Measurements from ENCODE around the gene RETSAT.

The RETSAT gene

DNA sequence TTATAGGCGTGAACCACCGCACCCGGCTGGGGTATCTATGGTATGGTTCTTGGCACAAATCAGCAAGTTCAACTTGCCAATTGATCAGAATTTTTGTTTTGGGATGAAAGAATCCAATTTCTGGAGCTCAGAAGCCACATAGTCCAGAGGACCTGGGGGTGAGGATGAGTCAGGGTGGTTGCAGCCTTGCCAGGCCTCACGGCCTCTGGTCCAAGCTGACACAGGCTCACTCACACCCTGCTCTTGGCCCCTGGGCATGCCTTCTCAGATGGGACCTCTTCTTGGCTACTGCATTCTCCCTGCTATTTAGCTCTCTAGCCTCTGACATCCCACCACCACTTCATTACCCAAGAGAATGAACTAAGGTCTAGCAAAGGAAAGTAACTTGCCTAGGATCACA, 39.5 kb upstream of the RETSAT start:
- Histone ChIP-seq H3K4me1 (ENCODE audit: insufficient read depth, low read length, poor library complexity, severe bottlenecking) (no peaks in the 10 kb centered on the region), H3K27me3 (ENCODE audit: insufficient read depth, low read length, poor library complexity, severe bottlenecking) (no peaks in the 10 kb centered on the region), H3K9me3 (ENCODE audit: insufficient read depth, low read depth, low read length) (no peaks in the 10 kb centered on the region), H3K9me2 (replicated peaks; ENCODE audit: low read depth, low read length) (no peaks in the 10 kb centered on the region), H3K4me2 (ENCODE audit: low read depth, low read length, poor library complexity, severe bottlenecking) (no peak overlapping the region), H2AFZ (ENCODE audit: low read length) (no peak overlapping the region), H4K20me1 (ENCODE audit: insufficient read depth, low read length, poor library complexity, severe bottlenecking) (no peaks in the 10 kb centered on the region), H3K4me3 (ENCODE audit: low read length, poor library complexity, severe bottlenecking) (no peak overlapping the region), H3K36me3 (ENCODE audit: insufficient read depth, low read length) (peaks cover 67% of the 10 kb centered on the region; the same call in 1 of the 2 replicates), H3K79me2 (ENCODE audit: insufficient read depth, low read length) (no peaks in the 10 kb centered on the region), H3K9ac (ENCODE audit: low read depth, low read length, poor library complexity, severe bottlenecking) (no peak overlapping the region), H3F3A (ENCODE audit: low read depth) (no peaks in the 10 kb centered on the region)
- TF ChIP-seq CTCF (conservative IDR thresholded peaks at IDR 0.05; ENCODE audit: low read length), result no peak
- no peak for TF ChIP-seq EZH2phosphoT487 (IDR thresholded peaks at IDR 0.05; ENCODE audit: borderline replicate concordance)

DNA sequence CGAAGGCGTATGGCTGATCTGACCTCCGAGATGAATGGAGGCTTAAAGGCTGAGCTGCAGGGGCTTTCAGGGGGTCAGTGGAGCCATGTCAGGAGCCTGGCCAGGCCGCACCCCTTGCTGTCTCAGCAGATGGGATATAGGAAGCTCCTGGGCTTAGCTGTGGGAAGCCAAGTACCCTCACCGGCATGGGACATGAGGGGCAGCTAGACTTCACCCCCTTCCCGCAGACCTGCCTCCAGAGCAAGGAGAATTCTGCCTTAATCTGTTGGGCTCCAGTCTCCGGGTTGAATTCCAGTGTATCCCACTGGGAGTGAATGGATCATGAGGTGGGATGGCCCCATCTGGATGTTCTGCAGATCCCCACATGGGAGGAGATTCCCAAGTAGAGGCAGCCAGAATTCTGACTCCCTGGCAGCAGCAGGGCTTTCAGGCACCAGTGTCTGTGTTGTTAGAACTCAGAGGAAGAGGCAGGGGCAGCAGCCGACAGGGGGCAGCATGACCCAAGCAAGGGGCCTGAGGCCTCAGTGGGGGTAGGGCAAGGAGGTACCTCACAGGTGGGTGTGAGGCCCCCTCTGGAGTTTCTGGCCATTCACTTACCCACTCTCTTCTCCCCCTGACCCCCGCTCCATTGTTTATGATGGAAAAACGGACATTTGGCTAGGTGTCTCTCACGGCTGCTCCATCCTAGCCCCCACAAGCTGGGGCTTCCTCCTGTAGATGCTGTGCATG, 36.8 kb upstream of the RETSAT start:
- Histone ChIP-seq H3F3A (ENCODE audit: low read depth) (no peaks in the 10 kb centered on the region), H3K79me2 (ENCODE audit: insufficient read depth, low read length) (no peaks in the 10 kb centered on the region), H4K20me1 (ENCODE audit: insufficient read depth, low read length, poor library complexity, severe bottlenecking) (no peaks in the 10 kb centered on the region), H3K9me2 (replicated peaks; ENCODE audit: low read depth, low read length) (no peaks in the 10 kb centered on the region), H3K27me3 (ENCODE audit: insufficient read depth, low read length, poor library complexity, severe bottlenecking) (no peaks in the 10 kb centered on the region), H3K4me1 (ENCODE audit: insufficient read depth, low read length, poor library complexity, severe bottlenecking) (no peaks in the 10 kb centered on the region), H2AFZ (ENCODE audit: low read length) (no peak overlapping the region), H3K4me2 (ENCODE audit: low read depth, low read length, poor library complexity, severe bottlenecking) (no peak overlapping the region), H3K9ac (ENCODE audit: low read depth, low read length, poor library complexity, severe bottlenecking) (no peak overlapping the region), H3K4me3 (ENCODE audit: low read length, poor library complexity, severe bottlenecking) (no peak overlapping the region), H3K36me3 (ENCODE audit: insufficient read depth, low read length) (peaks cover 51% of the 10 kb centered on the region; the same call in 1 of the 2 replicates), H3K9me3 (ENCODE audit: insufficient read depth, low read depth, low read length) (no peaks in the 10 kb centered on the region)
- TF ChIP-seq CTCF (conservative IDR thresholded peaks at IDR 0.05; ENCODE audit: low read length), result peak; percentile 89
- no peak for TF ChIP-seq EZH2phosphoT487 (IDR thresholded peaks at IDR 0.05; ENCODE audit: borderline replicate concordance)

- H3K79me2 ChIP-seq (ENCODE audit: insufficient read depth, low read length), result no peaks in the 10 kb centered on the region
- no peaks in the 10 kb centered on the region for H3K9me2 ChIP-seq (replicated peaks; ENCODE audit: low read depth, low read length)
- H3K27me3 ChIP-seq (ENCODE audit: insufficient read depth, low read length, poor library complexity, severe bottlenecking), result no peaks in the 10 kb centered on the region
- no peaks in the 10 kb centered on the region for H3F3A ChIP-seq (ENCODE audit: low read depth)
- no peaks in the 10 kb centered on the region for H3K9me3 ChIP-seq (ENCODE audit: insufficient read depth, low read depth, low read length)
- no peak overlapping the region for H3K4me3 ChIP-seq (ENCODE audit: low read length, poor library complexity, severe bottlenecking)
- no peak overlapping the region for H2AFZ ChIP-seq (ENCODE audit: low read length)
- peaks cover 34% of the 10 kb centered on the region; the same call in 1 of the 2 replicates for H3K36me3 ChIP-seq (ENCODE audit: insufficient read depth, low read length)
- H3K4me2 ChIP-seq (ENCODE audit: low read depth, low read length, poor library complexity, severe bottlenecking), result no peak overlapping the region
- no peak for TF ChIP-seq CTCF (conservative IDR thresholded peaks at IDR 0.05; ENCODE audit: low read length)
- TF ChIP-seq EZH2phosphoT487 (IDR thresholded peaks at IDR 0.05; ENCODE audit: borderline replicate concordance), result no peak
- H4K20me1 ChIP-seq (ENCODE audit: insufficient read depth, low read length, poor library complexity, severe bottlenecking), result no peaks in the 10 kb centered on the region
- no peak overlapping the region for H3K9ac ChIP-seq (ENCODE audit: low read depth, low read length, poor library complexity, severe bottlenecking)
- H3K4me1 ChIP-seq (ENCODE audit: insufficient read depth, low read length, poor library complexity, severe bottlenecking), result no peaks in the 10 kb centered on the region
These were observed 34.7 kb upstream of the RETSAT start for GRCh38 chr2:85388878-85389538.

All from Loucy (cell line).